Left renal pelvis (tissue), 4 donors: ENCODE results near the gene IFI27L2. TPM values are rescaled to one million over a fixed set of nuclear protein-coding genes. Genes with fewer than 3 reads are reported as not detected.

Experiments used
- DNase-seq, 4 donors: peaks; one replicate each; pipeline ENCODE4 v3.0.0-alpha.2; 2013; ENCODE audit warnings: low read depth in 4 of 4, low spot score in 3 of 4
- polyA plus RNA-seq, 4 donors: library from polyadenylated mRNA; unstranded; fragments of 120-200 nt; gene quantifications; one replicate each; pipeline ENCODE4 v1.2.1, GENCODE V29; 2013; ENCODE audit not compliant: insufficient read length in 4 of 4

IFI27L2 gene
- polyA plus RNA-seq, 4 donors = 22.2 to 36.9 (median 30.8) TPM

- DNase-seq = no peak
Measured at GRCh38 chr14:94124582-94125377, 4.6 kb downstream of the IFI27L2 start.

GRCh38 chr14:94123868-94124267 is 5.5 kb downstream of the IFI27L2 start:
- DNase-seq = no peak

- DNase-seq = no peak
Measured at GRCh38 chr14:94123296-94123695, 6.1 kb downstream of the IFI27L2 start.

GRCh38 chr14:94122438-94122837 is 7.0 kb downstream of the IFI27L2 start:
- DNase-seq = no peak

GRCh38 chr14:94121485-94121884 is 7.9 kb downstream of the IFI27L2 start:
- DNase-seq = no peak

GRCh38 chr14:94120667-94121340 is 8.6 kb downstream of the IFI27L2 start:
- no peak for DNase-seq

DNA sequence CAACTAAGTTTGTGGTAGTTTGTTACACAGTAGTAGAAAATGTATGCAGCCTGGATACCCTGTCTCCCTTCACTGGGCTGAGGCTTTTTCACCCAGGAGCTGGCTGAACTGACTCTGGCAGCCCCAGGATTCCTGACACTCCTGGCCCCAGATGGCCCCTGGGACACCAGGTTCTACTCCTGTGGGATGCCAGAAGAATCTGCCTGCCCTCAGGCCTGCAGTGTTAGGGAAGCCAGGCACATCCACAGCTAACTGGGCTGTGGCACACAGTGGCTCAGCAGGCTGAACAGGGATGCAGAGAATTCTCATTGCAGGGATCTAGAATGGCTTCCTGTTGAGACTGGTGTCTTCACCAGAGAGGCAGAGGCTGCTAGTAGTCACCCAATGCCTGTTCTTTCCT is 10.3 kb downstream of the IFI27L2 start:
- DNase-seq = no peak

GRCh38 chr14:94117856-94118255 is 11.5 kb downstream of the IFI27L2 start:
- no peak for DNase-seq

- no peak for DNase-seq
Measured at GRCh38 chr14:94116701-94117100, 12.7 kb downstream of the IFI27L2 start.

DNA sequence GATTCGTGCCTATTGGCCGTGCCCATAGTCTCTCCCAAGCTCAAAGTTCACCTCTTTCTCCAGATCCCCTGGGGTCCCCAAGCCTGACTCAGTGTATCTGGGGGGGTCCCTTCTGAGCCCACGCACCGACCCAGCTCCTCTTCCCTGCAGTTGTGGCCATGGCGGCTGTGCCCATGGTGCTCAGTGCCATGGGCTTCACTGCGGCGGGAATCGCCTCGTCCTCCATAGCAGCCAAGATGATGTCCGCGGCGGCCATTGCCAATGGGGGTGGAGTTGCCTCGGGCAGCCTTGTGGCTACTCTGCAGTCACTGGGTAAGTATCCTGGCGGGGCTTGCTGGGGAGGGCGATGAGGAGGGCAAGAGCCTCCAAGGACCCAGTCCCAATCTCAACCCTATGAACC is 13.8 kb downstream of the IFI27L2 start:
- DNase-seq = no peak

GRCh38 chr14:94115058-94115591 is 14.3 kb downstream of the IFI27L2 start:
- no peak for DNase-seq

GRCh38 chr14:94114589-94115057 is 14.8 kb downstream of the IFI27L2 start:
- no peak for DNase-seq

- DNase-seq = no peak
Measured at GRCh38 chr14:94113908-94114588, 15.4 kb downstream of the IFI27L2 start.

DNA sequence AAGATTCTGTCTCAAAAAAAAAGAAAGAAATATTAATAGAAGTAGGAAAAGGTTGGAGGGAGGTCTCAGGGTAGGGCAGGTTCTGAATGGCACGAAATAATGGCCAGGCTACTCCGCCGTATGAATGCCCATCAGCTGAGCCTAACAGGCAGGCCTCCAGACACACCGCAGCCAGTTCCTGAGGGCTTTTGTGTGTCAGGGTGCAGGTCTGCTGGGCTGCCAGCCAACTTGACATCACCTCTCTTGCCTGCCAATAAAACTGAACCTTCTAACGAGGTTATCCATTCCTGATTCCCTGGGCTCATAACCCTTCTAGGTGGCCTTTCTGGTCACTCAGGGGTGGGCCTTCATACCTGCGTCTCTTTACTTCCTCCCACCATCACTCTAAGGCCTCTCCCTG is 15.9 kb downstream of the IFI27L2 start:
- DNase-seq = no peak

DNA sequence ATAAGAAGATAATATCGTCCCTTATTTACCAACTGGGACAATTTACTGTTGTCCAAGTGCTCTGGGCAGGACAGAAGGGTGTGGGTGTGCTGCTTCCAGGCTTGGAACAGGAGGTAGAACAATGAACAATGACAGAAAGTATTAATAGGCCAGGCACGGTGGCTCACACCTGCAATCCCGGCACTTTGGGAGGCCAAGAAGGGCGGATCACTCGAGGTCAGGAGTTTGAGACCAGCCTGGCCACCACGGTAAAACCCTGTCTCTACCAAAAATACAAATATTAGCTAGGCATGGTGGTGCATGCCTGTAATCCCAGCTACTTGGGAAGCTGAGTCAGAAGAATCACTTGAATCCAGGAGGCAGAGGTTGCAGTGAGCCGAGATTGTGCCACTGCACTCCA is 16.3 kb downstream of the IFI27L2 start:
- no peak for DNase-seq

DNA sequence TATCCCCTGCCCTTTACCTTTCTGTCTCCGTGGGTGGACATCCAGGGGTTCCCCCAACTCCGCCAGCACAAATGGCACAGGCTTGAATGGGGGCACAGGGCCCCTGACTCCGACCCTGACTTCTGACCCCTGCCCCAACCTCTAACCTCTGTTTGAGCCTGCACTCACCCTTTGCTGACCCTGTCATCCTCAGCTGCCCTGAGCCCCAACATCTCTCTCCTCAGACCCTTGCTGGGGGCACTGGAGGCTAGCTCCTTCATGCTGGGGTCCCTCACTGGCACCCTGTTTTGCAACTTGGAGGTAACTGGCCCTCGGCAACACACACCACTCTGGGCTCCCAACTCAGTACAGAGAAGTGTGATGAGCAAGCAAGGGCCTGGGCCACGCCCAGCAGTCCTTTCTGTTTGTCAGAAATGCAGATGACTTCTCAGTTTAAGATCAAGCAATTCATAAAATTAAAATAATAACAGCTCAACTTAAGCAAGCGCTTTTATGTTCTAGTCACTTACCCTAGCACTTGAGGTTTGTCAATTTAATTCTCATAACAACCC is 16.8 kb downstream of the IFI27L2 start:
- DNase-seq = no peak

- no peak for DNase-seq
Measured at GRCh38 chr14:94111276-94112095, 17.9 kb downstream of the IFI27L2 start.

DNA sequence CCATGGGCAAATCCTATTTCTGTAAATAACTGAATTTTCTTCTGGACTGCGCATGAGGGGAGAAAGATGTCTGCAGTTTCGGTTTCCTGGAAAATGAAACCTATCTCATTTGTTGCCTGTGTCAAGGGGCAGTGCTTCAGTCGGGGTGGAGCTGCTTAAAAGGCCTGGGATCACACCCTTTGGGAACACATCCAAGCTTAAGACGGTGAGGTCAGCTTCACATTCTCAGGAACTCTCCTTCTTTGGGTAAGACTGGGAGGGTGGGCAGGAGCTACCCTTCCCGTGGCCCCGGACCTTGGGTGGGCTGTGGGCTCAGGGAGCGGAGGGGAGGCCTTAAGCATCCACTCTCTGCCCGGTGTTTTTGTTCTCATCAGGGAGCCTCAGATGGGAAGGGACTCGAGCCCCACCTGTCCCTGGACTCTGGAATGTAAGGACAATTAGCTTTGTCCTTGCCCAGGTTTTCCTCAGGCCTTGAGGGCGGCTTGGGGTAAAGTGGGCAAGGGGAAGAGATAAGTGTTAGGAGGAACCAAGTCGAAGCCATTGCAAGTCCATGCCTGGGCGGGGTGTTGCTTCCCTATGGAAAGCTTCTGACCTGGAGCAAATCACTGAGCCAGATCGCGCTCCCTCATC is 18.7 kb downstream of the IFI27L2 start, which contains the start of gene IFI27:
Gene IFI27 (plus strand): TSS at position 185 of the 630 bp plus-strand sequence.
- no peak for DNase-seq

GRCh38 chr14:94109915-94110250 is 19.5 kb downstream of the IFI27L2 start:
- DNase-seq = no peak

DNA sequence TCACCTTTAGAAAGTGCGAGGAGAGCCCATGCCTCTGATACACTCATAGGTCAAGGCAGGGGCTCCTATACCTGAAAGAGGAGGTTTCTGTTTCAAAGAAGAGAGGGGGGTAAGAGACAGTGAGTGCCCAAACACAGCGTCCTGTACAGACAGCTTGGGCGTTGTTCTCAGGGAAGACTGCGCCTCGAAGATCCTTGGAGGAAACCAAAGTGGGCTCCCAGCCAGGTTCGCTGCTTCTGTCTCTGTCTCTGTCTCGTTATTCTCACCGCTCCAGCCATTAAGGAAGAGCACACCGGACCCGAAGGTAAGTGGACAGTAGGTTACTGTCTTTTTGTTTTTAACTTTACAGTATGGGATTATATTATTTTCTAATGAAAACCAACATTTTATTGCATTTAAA is 24.7 kb downstream of the IFI27L2 start:
- no peak for DNase-seq
